Right atrium auricular region (tissue), 2 donors: Measurements from ENCODE around the gene MRPL41. TPM values are rescaled to one million over a fixed set of nuclear protein-coding genes. Genes with fewer than 3 reads are reported as not detected.

Experiments
- DNase-seq: peaks from one replicate; pipeline ENCODE4 v3.0.0-alpha.2; 2019; ENCODE audit warnings: low spot score
- H3K27ac ChIP-seq, 2 donors: fragments of 200-600 bp; sonication (generic); 1 replicate in 1 of 2; 2 replicates in 1 of 2; pipeline ENCODE4 v1.5.1; 2016 to 2019
- H3K27me3 ChIP-seq, 2 donors: fragments of 200-600 bp; sonication (generic); one replicate each; pipeline versions ENCODE4 v1.5.1 to v1.6.0; 2017 to 2019
- H3K36me3 ChIP-seq: fragments of 200-600 bp; sonication (generic); one replicate; pipeline ENCODE4 v1.5.1; 2016
- H3K4me1 ChIP-seq, 2 donors: fragments of 200-600 bp; sonication (generic); one replicate each; pipeline versions ENCODE4 v1.5.1 to v1.6.0; 2017 to 2019
- H3K4me3 ChIP-seq, 2 donors: fragments of 200-600 bp; sonication (generic); 1 replicate in 1 of 2; 2 replicates in 1 of 2; pipeline ENCODE4 v1.5.1; 2017 to 2019; ENCODE audit warnings: mild to moderate bottlenecking in 1 of 2, moderate library complexity in 1 of 2
- H3K9me3 ChIP-seq, 2 donors: fragments of 200-600 bp; sonication (generic); one replicate each; pipeline ENCODE4 v1.5.1; 2019
- CTCF ChIP-seq, 2 donors: fragments of 200-600 bp; sonication (generic); IDR thresholded peaks; one replicate each; pipeline ENCODE4 v1.5.1; 2019; ENCODE audit warnings: antibody characterized with exemption in 2 of 2
- total RNA-seq, 2 donors: library from RNA; depleted of rRNA; stranded (reverse); fragments of >200 nt; gene quantifications; one replicate each; pipeline ENCODE4 v1.1.0, GENCODE V29; 2016

Gene MRPL41
- 100 to 1,000 TPM; 172 to 238 TPM for total RNA-seq

DNA sequence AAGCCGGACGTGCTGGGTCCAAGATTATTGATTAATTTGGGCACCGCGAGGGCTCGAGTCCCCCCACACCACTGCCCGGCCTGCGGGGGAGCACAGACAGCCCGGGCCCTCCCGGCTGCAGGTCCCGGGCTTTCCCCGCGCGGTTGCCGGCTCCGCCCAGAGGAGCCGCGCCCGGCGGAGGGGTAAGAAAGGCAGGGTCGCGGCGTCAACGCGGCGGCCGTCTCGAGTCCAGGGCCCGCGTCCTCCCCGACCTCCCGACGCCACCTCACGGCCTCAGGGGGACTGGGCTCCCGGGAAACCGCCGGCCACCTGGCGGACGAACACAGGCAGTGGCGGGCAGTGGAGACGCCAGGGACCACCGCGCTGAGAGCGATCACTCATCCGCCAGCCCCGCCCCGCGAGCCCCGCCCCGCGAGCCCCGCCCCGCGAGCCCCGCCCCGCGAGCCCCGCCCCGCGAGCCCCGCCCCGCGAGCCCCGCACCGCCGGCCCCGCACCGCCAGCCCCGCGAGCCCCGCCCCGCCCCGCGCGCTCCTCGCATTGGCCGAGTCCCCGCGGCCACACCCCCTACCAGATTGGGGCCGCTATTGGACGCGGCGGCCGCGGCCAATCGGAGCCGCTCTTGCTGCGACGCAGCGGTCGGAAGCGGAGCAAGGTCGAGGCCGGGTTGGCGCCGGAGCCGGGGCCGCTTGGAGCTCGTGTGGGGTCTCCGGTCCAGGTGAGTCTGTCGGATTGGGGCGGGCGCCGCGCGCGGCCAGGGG, at the start of gene MRPL41:
TSS of gene MRPL41 (plus strand) at position 616 of the 758 bp plus-strand sequence. CDS start 203 bp downstream, outside the sequence.
- Histone ChIP-seq H3K4me1 (peaks cover 0 to 32% of the 10 kb centered on the region in 2 donors), H3K27me3 (no peaks in the 10 kb centered on the region), H3K9me3 (no peaks in the 10 kb centered on the region), H3K4me3 (peak within 1 kb of the TSS; percentile 85 to 95), H3K36me3 (peaks cover 15% of the 10 kb centered on the region), H3K27ac (peak within 1 kb of the TSS; percentile 91 to 95)
- peak; percentile 85 for DNase-seq
- TF ChIP-seq CTCF (IDR thresholded peaks at IDR 0.05) = peak in 1 of 2 donors; percentile 55

GRCh38 chr9:137502008-137502911, 49.4 kb upstream of the MRPL41 start:
- no peak for DNase-seq
- no peak overlapping the region for H3K4me3 ChIP-seq
- H3K36me3 ChIP-seq = peaks cover 12% of the 10 kb centered on the region
- no peak overlapping the region for H3K27ac ChIP-seq
- no peaks in the 10 kb centered on the region for H3K9me3 ChIP-seq
- H3K4me1 ChIP-seq = no peaks in the 10 kb centered on the region
- no peak for TF ChIP-seq CTCF (IDR thresholded peaks at IDR 0.05)
- no peaks in the 10 kb centered on the region for H3K27me3 ChIP-seq

- Histone ChIP-seq H3K27me3 (no peaks in the 10 kb centered on the region), H3K9me3 (no peaks in the 10 kb centered on the region), H3K4me3 (no peak overlapping the region), H3K27ac (no peak overlapping the region), H3K36me3 (peaks cover 7% of the 10 kb centered on the region), H3K4me1 (no peaks in the 10 kb centered on the region)
- DNase-seq = no peak
- TF ChIP-seq CTCF (IDR thresholded peaks at IDR 0.05) = no peak
These were observed 47.3 kb upstream of the MRPL41 start for GRCh38 chr9:137504432-137504777.

- TF ChIP-seq CTCF (IDR thresholded peaks at IDR 0.05) = no peak
- no peak overlapping the region for H3K4me3 ChIP-seq
- H3K27me3 ChIP-seq = no peaks in the 10 kb centered on the region
These were observed 46.1 kb upstream of the MRPL41 start for GRCh38 chr9:137505421-137506140.

GRCh38 chr9:137506274-137506673, 45.4 kb upstream of the MRPL41 start:
- no peaks in the 10 kb centered on the region for H3K36me3 ChIP-seq
- no peaks in the 10 kb centered on the region for H3K4me1 ChIP-seq
- no peak for DNase-seq
- no peak overlapping the region for H3K27ac ChIP-seq
- H3K27me3 ChIP-seq = no peaks in the 10 kb centered on the region
- no peak for TF ChIP-seq CTCF (IDR thresholded peaks at IDR 0.05)
- no peaks in the 10 kb centered on the region for H3K9me3 ChIP-seq
- H3K4me3 ChIP-seq = no peak overlapping the region

More at GRCh38 chr9:137505421-137506140, 46.1 kb upstream of the MRPL41 start:
- H3K27ac ChIP-seq = no peak overlapping the region
- DNase-seq = no peak
- peaks cover 1% of the 10 kb centered on the region for H3K36me3 ChIP-seq
- H3K9me3 ChIP-seq = no peaks in the 10 kb centered on the region
- no peaks in the 10 kb centered on the region for H3K4me1 ChIP-seq
